HEK293 (cell line): Measurements from ENCODE around the gene LYZL1.

ENCODE experiments used
- CTCF ChIA-PET: fragments of 350-600 bp; formaldehyde crosslinking; extraction: SDS; loops from one replicate; lab custom pipeline; 2021; ENCODE audit warnings: antibody characterized with exemption; lab: Yijun Ruan, JAX
- POLR2A ChIA-PET: fragments of 300-600 bp; formaldehyde crosslinking; extraction: SDS; loops from one replicate; lab custom pipeline; 2020; ENCODE audit warnings: antibody characterized with exemption, inconsistent platforms; lab: Yijun Ruan, JAX
- H3K27ac ChIP-seq: fragments of 200-500 bp; sonication (Bioruptor generic); 2 replicates; pipeline ENCODE4 v1.5.1; 2014; ENCODE audit warnings: low read depth, low read length, control low read depth, inconsistent platforms; ENCODE audit errors: extremely low read depth
- H3K36me3 ChIP-seq, 2 experiments: fragments of 200-500 bp in 1 of 2; sonication (Bioruptor generic) in 1 of 2; 1 replicate in 1 of 2; 2 replicates in 1 of 2; pipeline ENCODE4 v1.5.1; 2014 to 2017; ENCODE audit warnings: inconsistent platforms in 2 of 2, low read length in 2 of 2; ENCODE audit not compliant: control insufficient read depth in 2 of 2, insufficient read depth in 1 of 2
- H3K4me1 ChIP-seq: fragments of 200-500 bp; sonication (Bioruptor generic); 2 replicates; pipeline ENCODE4 v1.5.1; 2014; ENCODE audit warnings: mild to moderate bottlenecking, low read length, inconsistent platforms; ENCODE audit not compliant: control insufficient read depth, insufficient read depth
- H3K4me3 ChIP-seq: 2 replicates; pipeline ENCODE4 v1.5.1; 2011; ENCODE audit warnings: low read depth, mild to moderate bottlenecking, control low read depth, low read length, moderate library complexity
- H3K9me3 ChIP-seq: fragments of 200-500 bp; sonication (Bioruptor generic); 2 replicates; pipeline ENCODE4 v1.5.1; 2014; ENCODE audit warnings: low read depth, low read length, inconsistent platforms; ENCODE audit not compliant: control insufficient read depth, insufficient read depth
- KLF8 ChIP-seq: fragments of 450-650 bp; formaldehyde crosslinking; IDR thresholded peaks from 2 replicates; pipeline ENCODE4 v1.5.1; 2016; ENCODE audit warnings: missing biosample characterization, missing genetic modification characterization
- MZF1 ChIP-seq: fragments of 450-650 bp; formaldehyde crosslinking; IDR thresholded peaks from 2 replicates; pipeline ENCODE4 v1.5.1; 2017; ENCODE audit warnings: missing biosample characterization, missing genetic modification characterization, borderline replicate concordance
- SP2 ChIP-seq: fragments of 450-650 bp; formaldehyde crosslinking; IDR thresholded peaks from 2 replicates; pipeline ENCODE4 v1.5.1; 2016; ENCODE audit warnings: missing biosample characterization, missing genetic modification characterization
- SP7 ChIP-seq: fragments of 450-650 bp; formaldehyde crosslinking; IDR thresholded peaks from 2 replicates; pipeline ENCODE4 v1.5.1; 2016; ENCODE audit warnings: missing biosample characterization, missing genetic modification characterization
- YY2 ChIP-seq: fragments of 450-650 bp; formaldehyde crosslinking; IDR thresholded peaks from 2 replicates; pipeline ENCODE4 v1.5.1; 2016; ENCODE audit warnings: missing biosample characterization, missing genetic modification characterization
- ZNF121 ChIP-seq: fragments of 450-650 bp; formaldehyde crosslinking; IDR thresholded peaks from 2 replicates; pipeline ENCODE4 v1.5.1; 2016; ENCODE audit warnings: missing biosample characterization, missing genetic modification characterization
- ZNF146 ChIP-seq: fragments of 450-650 bp; formaldehyde crosslinking; IDR thresholded peaks from 2 replicates; pipeline ENCODE4 v1.5.1; 2016; ENCODE audit warnings: missing biosample characterization, missing genetic modification characterization
- ZNF23 ChIP-seq: fragments of 450-650 bp; formaldehyde crosslinking; IDR thresholded peaks from 2 replicates; pipeline ENCODE4 v1.5.1; 2016; ENCODE audit warnings: missing biosample characterization, missing genetic modification characterization, borderline replicate concordance
- ZNF335 ChIP-seq: fragments of 450-650 bp; formaldehyde crosslinking; conservative IDR thresholded peaks from 2 replicates; pipeline ENCODE4 v1.5.1; 2016; ENCODE audit warnings: missing biosample characterization, missing genetic modification characterization
- ZNF449 ChIP-seq: fragments of 450-650 bp; formaldehyde crosslinking; IDR thresholded peaks from 2 replicates; pipeline ENCODE4 v1.5.1; 2017; ENCODE audit warnings: missing biosample characterization, mild to moderate bottlenecking, missing genetic modification characterization, moderate library complexity
- ZNF48 ChIP-seq: fragments of 450-650 bp; formaldehyde crosslinking; IDR thresholded peaks from 2 replicates; pipeline ENCODE4 v1.5.1; 2016; ENCODE audit warnings: missing biosample characterization, missing genetic modification characterization
- ZNF514 ChIP-seq: fragments of 450-650 bp; formaldehyde crosslinking; IDR thresholded peaks from 2 replicates; pipeline ENCODE4 v1.5.1; 2016; ENCODE audit warnings: missing biosample characterization, missing genetic modification characterization
- ZNF518A ChIP-seq: fragments of 450-650 bp; formaldehyde crosslinking; conservative IDR thresholded peaks from 2 replicates; pipeline ENCODE4 v1.5.1; 2016; ENCODE audit warnings: low read depth, missing biosample characterization, missing genetic modification characterization
- ZNF560 ChIP-seq: fragments of 450-650 bp; formaldehyde crosslinking; IDR thresholded peaks from 2 replicates; pipeline ENCODE4 v1.5.1; 2017; ENCODE audit warnings: missing biosample characterization, missing genetic modification characterization, borderline replicate concordance
- ZNF664 ChIP-seq: fragments of 450-650 bp; formaldehyde crosslinking; IDR thresholded peaks from 2 replicates; pipeline ENCODE4 v1.5.1; 2016; ENCODE audit warnings: missing biosample characterization, missing genetic modification characterization
- ZSCAN23 ChIP-seq: fragments of 450-650 bp; formaldehyde crosslinking; IDR thresholded peaks from 2 replicates; pipeline ENCODE4 v1.5.1; 2016; ENCODE audit warnings: missing biosample characterization, missing genetic modification characterization
- ZSCAN4 ChIP-seq: fragments of 450-650 bp; formaldehyde crosslinking; IDR thresholded peaks from 2 replicates; pipeline ENCODE4 v1.5.1; 2017; ENCODE audit warnings: missing biosample characterization, missing genetic modification characterization
- TF ChIP-seq, protein P1 (sequence below): fragments of 450-650 bp; formaldehyde crosslinking; IDR thresholded peaks from 2 replicates; pipeline ENCODE4 v1.5.1; 2016; ENCODE audit warnings: missing biosample characterization, missing genetic modification characterization, low read depth
- TF ChIP-seq, protein P2 (sequence below): fragments of 450-650 bp; formaldehyde crosslinking; IDR thresholded peaks from 2 replicates; pipeline ENCODE4 v1.5.1; 2016; ENCODE audit warnings: missing biosample characterization, missing genetic modification characterization
- TF ChIP-seq, protein P3 (sequence below): fragments of 450-650 bp; formaldehyde crosslinking; IDR thresholded peaks from 2 replicates; pipeline ENCODE4 v1.5.1; 2016; ENCODE audit warnings: missing biosample characterization, missing genetic modification characterization

The LYZL1 gene

GRCh38 chr10:29356931-29357330 is 68.1 kb downstream of the LYZL1 start:
- Histone ChIP-seq H3K4me3 (no peak overlapping the region), H3K36me3 (no peaks in the 10 kb centered on the region), H3K9me3 (no peaks in the 10 kb centered on the region), H3K27ac (no peak overlapping the region), H3K4me1 (no peaks in the 10 kb centered on the region)
- CTCF ChIA-PET, result interaction anchor here (0.7 kb wide), 1 partner anchor 17 kb away, joined by 3 read pairs; no protein-coding TSS in a partner anchor
- TF ChIP-seq MZF1, result no peak
- TF ChIP-seq SP7 (tag by site-specific recombination), result no peak
- no peak for TF ChIP-seq ZNF560 (tag by site-specific recombination)
- TF ChIP-seq ZSCAN4, result no peak
- no peak for TF ChIP-seq ZSCAN23
- TF ChIP-seq ZNF335 (tag by site-specific recombination), result no peak
- TF ChIP-seq, protein P1, sequence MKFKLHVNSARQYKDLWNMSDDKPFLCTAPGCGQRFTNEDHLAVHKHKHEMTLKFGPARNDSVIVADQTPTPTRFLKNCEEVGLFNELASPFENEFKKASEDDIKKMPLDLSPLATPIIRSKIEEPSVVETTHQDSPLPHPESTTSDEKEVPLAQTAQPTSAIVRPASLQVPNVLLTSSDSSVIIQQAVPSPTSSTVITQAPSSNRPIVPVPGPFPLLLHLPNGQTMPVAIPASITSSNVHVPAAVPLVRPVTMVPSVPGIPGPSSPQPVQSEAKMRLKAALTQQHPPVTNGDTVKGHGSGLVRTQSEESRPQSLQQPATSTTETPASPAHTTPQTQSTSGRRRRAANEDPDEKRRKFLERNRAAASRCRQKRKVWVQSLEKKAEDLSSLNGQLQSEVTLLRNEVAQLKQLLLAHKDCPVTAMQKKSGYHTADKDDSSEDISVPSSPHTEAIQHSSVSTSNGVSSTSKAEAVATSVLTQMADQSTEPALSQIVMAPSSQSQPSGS (tag by site-specific recombination), result no peak
- no peak for TF ChIP-seq SP2 (tag by site-specific recombination)
- TF ChIP-seq ZNF449, result no peak
- no peak for TF ChIP-seq ZNF664 (tag by site-specific recombination)
- no peak for TF ChIP-seq ZNF23 (tag by site-specific recombination)
- TF ChIP-seq, protein P2, sequence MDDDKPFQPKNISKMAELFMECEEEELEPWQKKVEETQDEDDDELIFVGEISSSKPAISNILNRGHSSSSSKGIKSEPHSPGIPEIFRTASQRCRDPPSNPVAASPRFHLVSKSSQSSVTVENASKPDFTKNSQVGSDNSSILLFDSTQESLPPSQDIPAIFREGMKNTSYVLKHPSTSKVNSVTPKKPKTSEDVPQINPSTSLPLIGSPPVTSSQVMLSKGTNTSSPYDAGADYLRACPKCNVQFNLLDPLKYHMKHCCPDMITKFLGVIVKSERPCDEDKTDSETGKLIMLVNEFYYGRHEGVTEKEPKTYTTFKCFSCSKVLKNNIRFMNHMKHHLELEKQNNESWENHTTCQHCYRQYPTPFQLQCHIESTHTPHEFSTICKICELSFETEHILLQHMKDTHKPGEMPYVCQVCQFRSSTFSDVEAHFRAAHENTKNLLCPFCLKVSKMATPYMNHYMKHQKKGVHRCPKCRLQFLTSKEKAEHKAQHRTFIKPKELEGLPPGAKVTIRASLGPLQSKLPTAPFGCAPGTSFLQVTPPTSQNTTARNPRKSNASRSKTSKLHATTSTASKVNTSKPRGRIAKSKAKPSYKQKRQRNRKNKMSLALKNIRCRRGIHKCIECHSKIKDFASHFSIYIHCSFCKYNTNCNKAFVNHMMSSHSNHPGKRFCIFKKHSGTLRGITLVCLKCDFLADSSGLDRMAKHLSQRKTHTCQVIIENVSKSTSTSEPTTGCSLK, result no peak
- TF ChIP-seq ZNF514 (tag by site-specific recombination), result no peak
- TF ChIP-seq, protein P3, sequence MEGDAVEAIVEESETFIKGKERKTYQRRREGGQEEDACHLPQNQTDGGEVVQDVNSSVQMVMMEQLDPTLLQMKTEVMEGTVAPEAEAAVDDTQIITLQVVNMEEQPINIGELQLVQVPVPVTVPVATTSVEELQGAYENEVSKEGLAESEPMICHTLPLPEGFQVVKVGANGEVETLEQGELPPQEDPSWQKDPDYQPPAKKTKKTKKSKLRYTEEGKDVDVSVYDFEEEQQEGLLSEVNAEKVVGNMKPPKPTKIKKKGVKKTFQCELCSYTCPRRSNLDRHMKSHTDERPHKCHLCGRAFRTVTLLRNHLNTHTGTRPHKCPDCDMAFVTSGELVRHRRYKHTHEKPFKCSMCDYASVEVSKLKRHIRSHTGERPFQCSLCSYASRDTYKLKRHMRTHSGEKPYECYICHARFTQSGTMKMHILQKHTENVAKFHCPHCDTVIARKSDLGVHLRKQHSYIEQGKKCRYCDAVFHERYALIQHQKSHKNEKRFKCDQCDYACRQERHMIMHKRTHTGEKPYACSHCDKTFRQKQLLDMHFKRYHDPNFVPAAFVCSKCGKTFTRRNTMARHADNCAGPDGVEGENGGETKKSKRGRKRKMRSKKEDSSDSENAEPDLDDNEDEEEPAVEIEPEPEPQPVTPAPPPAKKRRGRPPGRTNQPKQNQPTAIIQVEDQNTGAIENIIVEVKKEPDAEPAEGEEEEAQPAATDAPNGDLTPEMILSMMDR (tag by site-specific recombination), result no peak
- no peak for TF ChIP-seq ZNF121
- TF ChIP-seq KLF8 (tag by site-specific recombination), result no peak
- TF ChIP-seq ZNF146 (tag by site-specific recombination), result no peak
- no peak for TF ChIP-seq ZNF518A (tag by site-specific recombination)
- no peak for TF ChIP-seq YY2
- TF ChIP-seq ZNF48 (tag by site-specific recombination), result no peak
- POLR2A ChIA-PET, result no interaction called here
